Urothelium cell line (cell line): ENCODE data around the gene TMEM263.
A peak's percentile ranks its signal among the peaks of the same experiment; 100 is the strongest.
"Not testable (repeated sequence)": the region's sequence is repeated elsewhere in the genome, so short reads cannot be mapped to it uniquely, and the experiment has no call there.

Experiments used
- DNase-seq: peaks from one replicate; pipeline ENCODE4 v3.0.0; 2011; ENCODE audit warnings: low spot score, mixed read lengths
- FAIRE-seq: peaks from 2 replicates; lab custom pipeline; 2011; peaks lifted over from hg19 to GRCh38; lab: Jason Lieb, UNC

TMEM263 gene

GRCh38 chr12:106955377-106956047 lies at the start of gene TMEM263:
Gene TMEM263, plus strand, starts transcription at chr12:106955907. Its CDS starts 11,210 bp downstream, at chr12:106967117.
- DNase-seq = peak; percentile 95
- peak; percentile 9 for FAIRE-seq

GRCh38 chr12:106906715-106907114 lies 49.0 kb upstream of the TMEM263 start:
- DNase-seq (no peak), FAIRE-seq (no peak)

- DNase-seq = no peak
Measured at GRCh38 chr12:106907411-106907810, 48.3 kb upstream of the TMEM263 start.

GRCh38 chr12:106907846-106908245 lies 47.9 kb upstream of the TMEM263 start:
- no peak for FAIRE-seq
- no peak for DNase-seq

More at GRCh38 chr12:106907411-106907810, 48.3 kb upstream of the TMEM263 start:
- no peak for FAIRE-seq

GRCh38 chr12:106908561-106908960 lies 47.1 kb upstream of the TMEM263 start:
- FAIRE-seq (no peak), DNase-seq (no peak)

- FAIRE-seq (no peak), DNase-seq (no peak)
Measured at GRCh38 chr12:106910202-106910601, 45.5 kb upstream of the TMEM263 start.

GRCh38 chr12:106911581-106911980 lies 44.1 kb upstream of the TMEM263 start:
- DNase-seq (no peak), FAIRE-seq (no peak)

GRCh38 chr12:106913456-106913855 lies 42.3 kb upstream of the TMEM263 start:
- no peak for DNase-seq
- no peak for FAIRE-seq

GRCh38 chr12:106914796-106915634 lies 40.7 kb upstream of the TMEM263 start:
- FAIRE-seq (no peak), DNase-seq (no peak)

GRCh38 chr12:106915635-106916026 lies 40.1 kb upstream of the TMEM263 start:
- no peak for DNase-seq
- FAIRE-seq = no peak

GRCh38 chr12:106917503-106917902 lies 38.2 kb upstream of the TMEM263 start:
- no peak for FAIRE-seq
- DNase-seq = no peak

GRCh38 chr12:106918746-106919145 lies 37.0 kb upstream of the TMEM263 start:
- no peak for DNase-seq
- FAIRE-seq = no peak

- peak; percentile 17 for DNase-seq
- FAIRE-seq = no peak
Measured at GRCh38 chr12:106919910-106920544, 35.7 kb upstream of the TMEM263 start.

GRCh38 chr12:106921976-106922375 lies 33.7 kb upstream of the TMEM263 start:
- FAIRE-seq = not testable (repeated sequence)

GRCh38 chr12:106923594-106923993 lies 32.1 kb upstream of the TMEM263 start:
- not testable (repeated sequence) for DNase-seq

More at GRCh38 chr12:106921976-106922375, 33.7 kb upstream of the TMEM263 start:
- not testable (repeated sequence) for DNase-seq

GRCh38 chr12:106924268-106924861 lies 31.3 kb upstream of the TMEM263 start:
- FAIRE-seq (no peak), DNase-seq (no peak)

More at GRCh38 chr12:106923594-106923993, 32.1 kb upstream of the TMEM263 start:
- not testable (repeated sequence) for FAIRE-seq

- no peak for FAIRE-seq
- DNase-seq = no peak
Measured at GRCh38 chr12:106926657-106927056, 29.1 kb upstream of the TMEM263 start.

GRCh38 chr12:106934277-106934676 lies 21.4 kb upstream of the TMEM263 start:
- FAIRE-seq = no peak
- no peak for DNase-seq

- no peak for FAIRE-seq
Measured at GRCh38 chr12:106941481-106942156, 14.1 kb upstream of the TMEM263 start.

GRCh38 chr12:106942775-106943174 lies 12.9 kb upstream of the TMEM263 start:
- FAIRE-seq (no peak), DNase-seq (no peak)

More at GRCh38 chr12:106941481-106942156, 14.1 kb upstream of the TMEM263 start:
- no peak for DNase-seq
